GM18526 (cell line): ENCODE results near the gene ERICH6B.

ENCODE experiments used
- POLR2A ChIP-seq: IDR thresholded peaks from 3 replicates; pipeline ENCODE4 v1.6.1; 2011; ENCODE audit not compliant: insufficient read length; ENCODE audit errors: extremely low read depth

The ERICH6B gene

DNA sequence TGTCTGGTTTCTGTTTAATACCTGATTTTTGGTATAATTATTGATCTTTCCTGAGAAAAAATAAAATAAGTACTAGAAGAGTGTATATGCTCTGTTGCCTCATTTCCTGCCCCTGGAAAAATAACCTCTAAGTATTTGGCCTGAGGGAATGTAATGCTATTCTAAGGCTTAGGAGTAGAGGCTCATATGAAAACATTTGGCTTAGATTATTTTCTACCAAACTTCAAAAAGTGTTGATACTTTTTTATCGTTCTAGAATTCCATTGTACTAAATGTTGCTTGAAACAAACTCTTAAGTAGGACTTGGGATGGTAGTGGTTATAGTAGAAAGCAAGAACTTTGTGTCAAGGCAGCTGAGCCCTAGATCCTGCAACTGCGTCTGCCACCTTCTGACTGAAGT is 93.0 kb downstream of the ERICH6B start:
- TF ChIP-seq POLR2A: no peak

DNA sequence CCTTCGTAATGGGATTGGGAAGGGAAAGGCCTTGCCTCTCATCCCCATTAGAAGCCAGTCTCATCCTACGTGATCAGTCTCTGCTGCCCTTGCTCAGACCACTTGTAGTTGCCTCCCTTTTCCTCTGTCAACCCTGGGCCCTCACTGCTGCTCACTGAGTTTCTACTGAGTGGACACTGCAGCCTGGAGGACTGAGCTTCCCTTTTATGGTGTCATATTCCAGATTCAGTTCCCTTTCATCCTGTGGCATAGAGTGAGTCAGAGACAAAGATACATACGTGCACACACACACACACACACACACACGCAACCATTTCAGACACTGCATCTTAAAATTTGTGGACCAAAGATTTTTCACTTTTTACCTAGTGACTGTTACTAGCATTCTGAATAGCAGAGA is 94.2 kb downstream of the ERICH6B start:
- TF ChIP-seq POLR2A: no peak

DNA sequence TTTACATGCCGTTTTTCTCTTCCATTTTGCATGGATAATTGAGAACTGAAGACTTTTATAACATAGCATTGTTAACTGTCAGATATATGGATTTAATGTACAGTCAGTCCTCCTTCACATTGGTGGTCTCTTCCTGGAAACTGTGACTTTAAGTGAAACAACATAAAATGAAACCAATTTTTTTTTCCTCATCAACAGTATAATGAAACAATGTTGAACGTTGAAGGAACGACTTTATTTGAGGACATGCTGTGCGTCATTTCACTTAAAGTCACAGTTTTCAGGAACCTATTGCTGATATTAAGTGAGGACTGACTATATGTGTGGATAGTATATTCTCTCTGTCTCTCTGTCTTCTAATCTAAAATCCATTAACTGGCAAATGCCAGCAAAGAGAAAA is 96.0 kb downstream of the ERICH6B start:
- TF ChIP-seq POLR2A: no peak

- no peak for TF ChIP-seq POLR2A
These were observed 96.9 kb downstream of the ERICH6B start for GRCh38 chr13:45518525-45519245.

DNA sequence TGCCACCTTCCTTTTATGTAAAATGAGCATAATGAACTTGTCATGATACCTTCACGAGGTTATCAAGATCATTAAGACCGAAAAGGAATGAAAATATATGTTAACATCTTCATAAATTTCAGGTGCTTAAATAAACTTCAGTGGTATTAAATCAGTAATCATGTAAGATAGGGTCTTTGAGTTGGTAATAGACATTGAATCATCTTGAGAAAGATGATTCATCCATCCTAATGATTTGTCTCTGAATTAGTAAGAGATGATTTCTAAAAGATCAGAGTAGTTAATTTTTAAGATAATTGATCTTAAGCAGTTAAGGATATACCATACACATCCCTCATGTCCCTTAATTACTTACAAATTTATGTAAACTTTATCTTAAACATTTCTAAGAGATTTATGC is 98.8 kb downstream of the ERICH6B start:
- no peak for TF ChIP-seq POLR2A

- no peak for TF ChIP-seq POLR2A
These were observed 103.4 kb downstream of the ERICH6B start for GRCh38 chr13:45512098-45512496.

DNA sequence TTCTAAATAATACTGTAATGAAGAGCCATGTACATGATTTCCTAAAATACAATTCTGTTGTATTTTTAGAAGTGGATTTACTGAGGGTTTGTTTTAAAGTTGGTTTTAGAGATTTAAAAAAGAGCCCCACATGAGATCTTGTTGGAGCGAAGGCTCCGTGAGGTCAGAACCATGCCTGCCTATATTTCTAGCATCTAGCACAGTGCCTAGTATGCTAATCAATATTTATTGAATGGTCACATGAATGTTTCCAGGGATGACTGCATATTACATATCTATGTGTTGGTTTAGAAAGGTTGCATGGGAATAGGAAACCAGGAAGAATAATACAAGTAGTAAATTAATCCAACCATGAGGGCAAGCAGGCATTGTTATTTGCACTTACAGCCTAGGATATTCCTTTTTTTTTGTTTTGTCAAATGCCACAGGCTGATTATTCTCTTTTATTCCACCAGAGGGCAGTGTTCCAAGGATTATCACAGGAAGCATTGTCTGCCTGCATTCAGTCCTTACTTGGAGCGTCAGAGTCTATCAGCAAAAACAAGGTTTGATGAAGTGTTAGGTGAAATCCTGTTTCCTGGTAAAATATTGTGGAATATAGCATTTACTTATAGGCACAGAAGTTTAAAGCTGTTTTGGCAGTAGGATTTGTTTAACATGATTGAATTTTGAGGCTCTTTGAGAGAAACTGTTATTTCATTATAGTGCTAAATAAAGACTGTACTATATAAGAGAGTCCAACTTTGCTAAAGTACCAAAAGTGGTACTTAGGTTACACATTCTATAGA is 104.0 kb downstream of the ERICH6B start:
- TF ChIP-seq POLR2A: no peak

DNA sequence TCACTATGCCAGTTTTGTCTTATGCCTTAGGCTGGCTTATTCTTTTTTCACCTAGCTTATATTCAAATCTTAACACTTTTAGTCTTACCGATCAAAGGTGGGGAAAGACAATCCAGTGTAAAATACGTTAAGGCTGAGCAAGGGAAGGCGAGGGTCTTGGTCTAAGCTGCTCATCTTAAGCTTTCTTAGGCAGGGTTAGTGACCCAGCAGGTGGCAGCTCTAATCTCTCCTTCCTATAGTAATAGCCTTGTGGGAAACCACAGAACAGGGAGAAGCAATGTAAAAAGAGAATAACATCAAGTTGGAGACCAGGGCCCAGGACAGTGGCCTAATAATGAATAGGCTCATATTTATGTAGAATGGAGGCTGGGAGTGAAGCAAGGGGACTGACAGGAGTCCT is 104.9 kb downstream of the ERICH6B start:
- no peak for TF ChIP-seq POLR2A

- TF ChIP-seq POLR2A: no peak
These were observed 106.8 kb downstream of the ERICH6B start for GRCh38 chr13:45508776-45509175.

DNA sequence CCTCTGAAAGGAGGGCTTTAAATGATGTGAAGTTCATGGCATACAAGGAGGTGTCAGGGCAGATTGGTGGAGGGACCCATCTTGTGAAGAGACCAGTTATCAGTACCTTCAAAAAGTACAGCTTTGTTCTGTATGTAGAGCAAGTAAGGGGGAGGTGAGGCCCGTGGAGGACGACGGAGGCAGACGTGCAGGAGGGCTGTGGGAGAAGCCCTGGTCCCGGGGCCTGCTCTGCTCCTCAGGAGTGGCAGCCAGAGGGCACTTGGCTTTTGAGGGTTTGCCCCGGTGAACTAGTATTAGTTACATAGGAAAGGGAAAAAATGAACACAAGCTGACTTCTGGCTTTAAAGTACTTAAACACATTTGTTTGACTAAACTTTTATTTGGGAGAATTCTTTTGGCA is 108.7 kb downstream of the ERICH6B start:
- no peak for TF ChIP-seq POLR2A

GRCh38 chr13:45503658-45504057 is 111.9 kb downstream of the ERICH6B start:
- TF ChIP-seq POLR2A: no peak

DNA sequence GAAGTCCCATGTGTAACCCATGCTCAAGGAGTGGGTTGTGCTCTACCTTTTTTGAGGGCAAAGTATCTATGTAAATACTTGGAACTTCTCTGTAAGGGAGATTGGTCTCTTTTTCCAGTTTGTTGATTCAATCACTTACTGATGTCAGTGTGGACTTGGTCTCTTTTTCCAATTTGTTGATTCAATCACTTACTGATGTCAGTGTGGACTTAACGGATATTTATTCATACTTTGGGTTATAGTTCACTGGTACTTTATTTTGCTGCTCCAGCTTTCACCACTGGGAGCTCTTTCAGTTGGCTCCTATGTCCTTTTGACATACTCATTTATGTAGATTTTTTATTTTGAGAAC is 114.4 kb downstream of the ERICH6B start:
- no peak for TF ChIP-seq POLR2A

- no peak for TF ChIP-seq POLR2A
These were observed 114.9 kb downstream of the ERICH6B start for GRCh38 chr13:45500492-45501174.

GRCh38 chr13:45496942-45497341 is 118.6 kb downstream of the ERICH6B start:
- no peak for TF ChIP-seq POLR2A

- TF ChIP-seq POLR2A: no peak
These were observed 123.0 kb downstream of the ERICH6B start for GRCh38 chr13:45492538-45492937.
